ENCODE results near the gene MKX.

The MKX gene

DNA sequence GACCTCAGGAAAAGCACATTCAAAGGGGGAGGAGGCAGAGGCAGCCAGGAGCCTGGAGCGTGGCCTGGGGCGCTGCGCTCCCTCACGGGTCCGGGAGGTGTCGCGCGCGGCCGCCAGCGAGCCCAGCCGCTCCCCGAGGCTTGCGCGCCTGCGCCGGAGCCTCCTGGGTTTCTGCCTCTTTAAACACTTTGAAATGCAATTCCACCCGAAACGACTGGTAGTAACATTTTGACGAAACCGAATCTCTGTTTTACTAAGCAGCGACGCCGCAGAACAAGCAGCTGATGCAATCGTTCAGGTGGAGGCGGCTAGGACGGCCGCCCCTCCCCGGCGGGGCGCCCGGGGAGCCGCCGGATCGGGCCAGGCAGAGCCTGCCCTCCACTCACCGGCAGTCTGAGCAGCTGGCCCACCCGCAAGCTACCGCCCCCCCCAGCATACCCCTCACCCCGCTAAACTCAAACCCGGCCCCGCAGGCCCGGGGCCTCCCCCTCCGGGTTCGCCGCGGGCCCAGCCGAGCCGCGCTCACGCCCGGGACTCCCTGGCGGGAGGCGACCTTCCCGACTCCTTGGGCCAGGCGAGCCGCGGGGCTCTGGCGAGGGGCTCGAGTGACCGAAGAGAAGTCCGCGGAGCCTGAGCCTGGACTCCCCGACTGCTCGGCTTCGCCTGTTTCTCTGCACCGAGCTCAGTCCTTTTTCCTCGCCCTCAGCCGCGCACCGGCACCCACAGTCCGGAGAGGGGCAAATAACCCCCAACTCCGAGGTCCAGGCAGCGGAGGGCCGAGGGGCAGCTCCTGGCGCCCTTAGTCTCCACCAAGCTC lies 3.2 kb downstream of the MKX start:
- DNase-seq (ENCODE audit: low read depth in 2 of 2): peak; percentile 89

- no peak for DNase-seq (ENCODE audit: low read depth in 2 of 2)
These were observed 4.2 kb downstream of the MKX start for GRCh38 chr10:27741173-27742091.

DNA sequence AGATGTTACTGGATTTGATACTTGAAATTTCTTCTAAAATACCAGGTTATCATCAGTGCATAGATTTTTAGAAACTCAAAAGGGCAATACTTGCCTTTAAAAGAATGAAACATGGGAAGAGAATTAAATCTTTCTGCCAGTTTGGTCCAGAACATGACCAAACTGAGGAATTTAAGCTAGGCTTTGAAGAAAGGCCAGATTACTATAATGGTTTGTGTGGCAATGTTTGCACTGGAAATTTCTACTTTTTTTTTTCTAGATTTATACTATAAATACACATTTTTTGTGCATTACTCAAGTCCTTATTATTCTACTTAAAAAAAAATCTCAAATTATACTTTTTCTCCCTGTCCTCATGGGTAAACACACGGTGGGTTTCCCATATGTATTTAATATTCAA lies 9.2 kb downstream of the MKX start:
- DNase-seq (ENCODE audit: low read depth in 2 of 2): no peak

DNA sequence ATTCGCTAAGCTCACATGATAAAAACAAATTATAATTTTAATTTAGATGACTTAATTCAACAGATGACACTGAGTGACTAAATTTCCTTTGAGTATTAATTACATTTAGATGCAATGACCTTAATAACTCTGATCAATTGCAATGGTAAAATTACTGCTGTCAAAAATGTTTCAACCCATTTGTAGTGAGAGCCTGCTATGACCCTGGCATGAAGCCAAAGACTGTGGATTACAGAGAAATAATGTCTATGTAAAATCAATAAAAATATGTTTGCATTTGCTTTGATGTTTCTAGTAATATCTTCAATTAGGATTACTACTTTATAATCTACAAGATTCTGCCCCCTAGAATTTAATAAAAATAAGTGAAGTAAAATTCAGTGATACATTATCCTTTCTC lies 15.6 kb downstream of the MKX start:
- no peak for DNase-seq (ENCODE audit: low read depth in 2 of 2)

DNA sequence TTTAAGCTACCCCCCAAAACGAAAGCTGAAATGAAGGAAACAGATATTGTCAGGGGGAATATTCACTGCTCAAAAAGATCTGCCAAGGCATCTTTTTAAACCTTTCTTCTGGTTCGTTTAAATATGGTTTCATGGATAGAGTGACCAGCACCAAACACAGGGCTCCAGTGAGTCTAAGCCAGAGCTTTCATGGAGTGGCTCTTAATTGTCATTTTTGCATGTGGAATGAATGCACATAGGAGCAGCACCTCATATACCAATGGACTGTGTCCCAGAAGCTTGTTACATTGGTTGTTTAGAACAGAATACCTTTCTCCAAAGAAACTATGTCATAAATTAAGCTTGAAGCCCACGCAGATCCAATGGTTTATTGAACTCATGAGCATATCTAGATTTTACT lies 17.3 kb downstream of the MKX start:
- no peak for DNase-seq (ENCODE audit: low read depth in 2 of 2)

DNA sequence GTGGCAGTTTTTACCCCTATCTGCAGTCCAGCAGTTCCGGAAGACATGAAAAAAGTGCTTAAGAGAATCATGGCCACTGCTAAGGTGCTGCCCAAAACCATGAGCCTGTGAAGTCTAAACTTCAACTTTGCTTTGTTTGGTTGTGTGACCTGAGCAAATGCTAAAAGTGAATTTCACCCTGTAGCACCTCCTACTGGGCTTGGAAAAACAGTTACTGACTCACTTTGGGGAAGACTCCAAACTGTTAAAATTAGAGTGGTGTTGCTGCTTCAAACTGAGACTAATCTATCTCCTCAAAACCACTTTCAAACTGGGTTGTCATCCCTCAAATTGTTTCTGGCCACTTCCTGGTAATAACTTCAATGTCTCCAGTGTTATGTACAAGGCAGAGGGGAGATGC lies 21.3 kb downstream of the MKX start:
- no peak for DNase-seq (ENCODE audit: low read depth in 2 of 2)

GRCh38 chr10:27723436-27723835 lies 22.2 kb downstream of the MKX start:
- DNase-seq (ENCODE audit: low read depth in 2 of 2): peak; percentile 76 to 83

GRCh38 chr10:27720529-27720928 lies 25.1 kb downstream of the MKX start:
- DNase-seq (ENCODE audit: low read depth in 2 of 2): no peak

DNA sequence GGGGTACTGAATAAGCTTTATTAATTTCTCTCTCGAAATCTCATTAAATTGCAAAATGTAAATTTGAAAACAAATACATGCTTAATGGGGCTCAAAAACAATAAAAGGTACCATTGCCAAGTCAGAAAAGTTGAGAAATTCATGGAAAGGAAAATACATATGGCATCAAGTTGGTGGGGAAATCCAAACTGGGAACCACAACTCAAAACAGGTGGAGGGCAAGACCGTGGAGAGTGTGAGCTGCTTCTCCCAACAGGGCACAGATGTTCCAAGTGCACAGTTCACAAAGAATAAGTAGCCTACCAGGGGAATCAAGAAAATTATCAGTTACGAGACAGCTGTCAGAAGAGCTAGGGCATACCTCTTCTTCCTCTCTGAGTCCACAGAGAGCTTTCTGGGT lies 26.6 kb downstream of the MKX start:
- no peak for DNase-seq (ENCODE audit: low read depth in 2 of 2)

DNA sequence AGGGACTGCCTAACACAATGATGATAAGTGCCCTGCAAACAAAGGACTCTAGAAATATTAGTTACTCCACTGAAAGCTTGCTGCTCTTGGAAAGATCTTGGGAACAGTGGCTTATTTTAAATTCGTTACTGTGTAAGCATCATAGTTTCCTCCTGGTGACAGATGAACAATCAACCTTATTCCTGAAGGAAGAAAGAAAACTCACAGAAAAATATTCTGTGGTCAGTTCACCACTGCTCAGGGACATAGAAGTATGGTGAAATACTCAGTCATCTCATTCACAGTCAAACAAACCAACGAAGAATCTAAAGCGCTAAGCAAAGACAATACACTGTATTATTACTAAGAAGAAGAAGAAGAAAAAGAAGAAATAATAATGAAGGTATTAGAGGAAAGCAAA lies 27.8 kb downstream of the MKX start:
- DNase-seq (ENCODE audit: low read depth in 2 of 2): no peak

DNA sequence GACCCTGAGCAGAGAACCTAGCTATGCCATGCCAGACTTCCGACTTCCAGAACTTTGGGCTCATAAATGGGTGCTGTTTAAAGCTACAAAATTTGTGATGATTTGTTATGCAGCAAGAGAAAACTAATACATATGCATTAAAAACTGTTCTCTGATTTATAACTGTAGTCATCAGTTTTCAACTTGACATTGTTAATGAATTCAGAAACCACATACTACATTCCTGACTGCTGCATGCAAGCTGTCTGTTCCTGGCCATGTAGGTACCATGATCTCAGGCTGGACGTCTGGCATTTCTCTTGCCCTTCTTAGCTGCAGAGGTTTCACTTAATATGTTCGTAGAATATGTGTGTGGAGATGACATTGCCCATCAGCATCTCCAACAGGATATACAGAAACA lies 28.4 kb downstream of the MKX start:
- DNase-seq (ENCODE audit: low read depth in 2 of 2): no peak

DNA sequence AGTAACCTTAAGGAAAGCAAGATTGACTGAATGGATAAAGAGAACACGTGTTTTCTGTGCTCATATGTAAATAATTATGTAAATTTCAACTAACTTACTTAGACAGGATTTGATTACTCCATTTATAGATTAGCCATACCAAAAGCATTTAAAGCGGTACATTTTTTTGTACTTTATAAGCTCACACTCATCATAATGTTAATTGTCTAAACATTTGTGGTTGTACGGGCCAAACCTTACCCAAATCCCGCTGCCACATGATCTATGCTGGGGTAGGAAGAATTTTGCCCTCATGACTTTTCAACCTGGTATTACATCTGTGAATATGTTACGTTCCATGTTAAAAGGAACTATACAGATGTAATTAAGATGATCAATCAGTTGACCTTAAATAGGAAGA lies 29.1 kb downstream of the MKX start:
- DNase-seq (ENCODE audit: low read depth in 2 of 2): peak; percentile 65

DNA sequence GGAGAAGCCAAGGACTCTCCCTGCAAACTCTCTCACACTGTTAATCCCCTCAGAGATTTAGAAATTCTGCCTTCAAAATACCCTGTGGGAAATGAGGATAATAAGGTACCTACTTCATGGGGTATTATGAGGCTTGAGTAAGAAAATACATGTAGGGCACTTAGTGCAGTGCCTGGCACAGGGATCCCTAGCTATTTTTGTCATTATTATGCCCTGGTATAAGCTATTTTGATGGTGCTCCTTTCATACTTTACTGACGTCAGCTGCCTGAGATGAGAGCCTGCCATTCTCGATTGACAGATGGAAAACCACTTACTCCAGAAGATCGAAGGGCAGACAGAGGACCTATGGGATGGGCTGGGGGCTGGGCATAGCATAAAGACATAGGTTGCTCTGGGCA lies 30.1 kb downstream of the MKX start:
- no peak for DNase-seq (ENCODE audit: low read depth in 2 of 2)

GRCh38 chr10:27714349-27714748 lies 31.3 kb downstream of the MKX start:
- no peak for DNase-seq (ENCODE audit: low read depth in 2 of 2)

DNA sequence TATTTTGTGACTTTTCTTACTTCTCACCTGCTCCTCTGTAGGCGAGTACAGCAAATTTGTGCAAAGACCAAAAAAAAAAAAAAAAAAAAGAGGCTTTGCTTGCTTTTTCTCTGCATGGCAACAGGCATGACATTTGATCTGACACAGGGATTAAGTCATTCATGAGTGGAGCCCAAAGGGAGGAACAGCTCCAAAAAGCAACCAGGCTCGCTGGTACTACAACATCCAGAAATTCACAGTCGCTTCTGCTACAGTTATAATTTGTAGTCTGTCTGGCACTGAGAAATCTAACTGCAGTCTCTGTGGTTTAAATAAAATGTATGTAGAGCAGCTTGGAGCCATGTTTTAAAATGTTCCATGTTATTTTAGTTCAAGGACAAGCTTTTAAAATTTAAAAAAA lies 31.7 kb downstream of the MKX start:
- DNase-seq (ENCODE audit: low read depth in 2 of 2): no peak

GRCh38 chr10:27710014-27710413 lies 35.6 kb downstream of the MKX start:
- no peak for DNase-seq (ENCODE audit: low read depth in 2 of 2)

GRCh38 chr10:27709304-27709703 lies 36.3 kb downstream of the MKX start:
- DNase-seq (ENCODE audit: low read depth in 2 of 2): no peak

GRCh38 chr10:27701938-27702537 lies 43.6 kb downstream of the MKX start:
- DNase-seq (ENCODE audit: low read depth in 2 of 2): no peak

GRCh38 chr10:27699776-27700175 lies 45.8 kb downstream of the MKX start:
- peak; percentile 64 to 66 for DNase-seq (ENCODE audit: low read depth in 2 of 2)

DNA sequence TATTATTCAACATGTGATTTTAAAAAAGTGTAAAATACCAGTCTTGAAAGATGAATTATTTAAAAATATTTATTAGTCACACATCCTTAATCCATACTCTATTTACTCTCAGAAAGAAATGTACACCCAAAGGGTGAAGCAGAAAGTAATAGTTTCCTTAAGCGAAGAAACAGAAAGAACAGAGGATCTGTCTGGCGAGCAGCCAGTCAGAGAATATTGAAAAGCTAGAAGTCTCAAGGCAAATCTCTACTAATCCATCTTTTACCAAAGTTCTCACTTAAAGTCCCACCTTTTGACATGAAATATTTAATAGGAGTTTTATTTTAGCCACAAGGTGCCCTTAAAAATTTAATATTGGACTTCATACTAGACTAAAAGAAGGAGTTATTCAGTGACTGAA lies 46.7 kb downstream of the MKX start:
- DNase-seq (ENCODE audit: low read depth in 2 of 2): no peak

- DNase-seq (ENCODE audit: low read depth in 2 of 2): peak in 1 of 2 experiments; percentile 32
These were observed 49.2 kb downstream of the MKX start for GRCh38 chr10:27696466-27696865.

GRCh38 chr10:27695706-27696105 lies 49.9 kb downstream of the MKX start:
- DNase-seq (ENCODE audit: low read depth in 2 of 2): no peak

DNA sequence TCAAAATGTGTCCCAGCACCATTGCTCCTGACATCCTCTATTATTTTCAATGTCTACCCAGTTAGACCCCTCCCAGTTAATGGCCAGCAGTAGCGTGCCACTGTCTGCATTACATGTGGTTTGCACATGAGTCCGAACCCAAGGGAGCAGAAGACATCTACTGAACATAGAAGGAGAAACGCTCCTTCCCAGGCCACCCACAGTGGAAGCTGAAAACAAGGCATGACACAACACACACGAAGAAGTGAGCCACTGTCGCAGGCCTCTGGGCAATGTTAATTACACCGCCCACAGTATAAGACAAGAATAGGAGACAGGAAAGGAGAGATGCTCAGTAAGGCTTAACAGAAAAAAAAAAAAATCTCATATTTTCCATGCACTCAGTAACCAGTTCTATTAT lies 50.5 kb downstream of the MKX start:
- no peak for DNase-seq (ENCODE audit: low read depth in 2 of 2)

All from fibroblast of skin of left biceps (primary cell).